ENCODE measurements around the gene DPYSL5. TPM values are rescaled to one million over a fixed set of nuclear protein-coding genes. Genes with fewer than 3 reads are reported as not detected.

Gene DPYSL5
- total and polyA plus RNA-seq, 10 of the 15 experiments (the other 5 are each of a cell fraction or from before 2014, with no cell fraction given): not detected

DNA sequence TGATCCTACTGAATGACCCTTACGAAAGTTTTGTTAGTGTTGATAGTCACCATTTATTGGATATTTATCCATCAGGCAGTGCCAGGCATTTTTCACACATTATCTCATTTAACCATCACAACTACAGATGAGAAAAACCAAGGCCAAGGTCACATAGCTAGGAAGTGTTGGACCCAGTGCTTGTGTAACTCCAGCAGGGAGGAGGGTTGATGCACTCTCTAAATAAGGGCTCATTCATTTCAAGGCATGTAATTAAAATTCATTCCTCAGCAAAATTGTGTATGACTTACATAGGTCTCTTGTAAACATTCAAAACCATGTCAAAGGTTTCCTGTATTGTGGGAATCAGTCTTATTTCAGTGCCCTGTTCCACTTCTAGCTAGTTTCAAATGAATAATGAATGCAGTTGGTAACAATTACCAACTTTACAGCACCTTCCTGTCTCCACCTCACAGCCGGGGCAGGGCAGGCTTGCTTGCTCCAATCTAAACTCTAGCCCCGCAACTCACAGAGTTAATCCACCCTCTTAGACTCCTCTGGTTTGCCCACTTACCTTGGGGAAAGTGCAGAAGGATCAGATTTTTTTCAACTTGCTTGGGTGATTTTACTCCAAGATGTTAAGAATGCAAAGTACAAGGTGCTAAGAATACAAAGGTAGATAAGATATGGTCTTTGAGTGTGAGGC is 116.7 kb downstream of the DPYSL5 start:
- Histone ChIP-seq H2AFZ (ENCODE audit: control insufficient read depth, low read depth, low read length) (no peak overlapping the region), H3K27ac (ENCODE audit: control insufficient read depth, insufficient read depth) (no peak overlapping the region), H3K9me3 (replicated peaks; ENCODE audit: control insufficient read depth, insufficient read depth, low read length) (no peaks in the 10 kb centered on the region; the same call in 2 of the 3 replicates), H3K36me3 (ENCODE audit: control insufficient read depth in 2 of 2, insufficient read depth in 2 of 2, low read length in 1 of 2) (no peaks in the 10 kb centered on the region), H4K20me1 (ENCODE audit: control insufficient read depth, insufficient read depth) (no peaks in the 10 kb centered on the region), H3K27me3 (replicated peaks in 1 of 2; ENCODE audit: control insufficient read depth in 2 of 2, insufficient read depth in 2 of 2, low read length in 1 of 2) (peaks cover 1 to 2% of the 10 kb centered on the region in 2 experiments; a peak in 1 of 4 replicates), H3K4me2 (ENCODE audit: control insufficient read depth, insufficient read depth) (no peak overlapping the region), H3K9ac (ENCODE audit: control insufficient read depth, insufficient read depth, low read length) (no peak overlapping the region), H3K4me3 (no peak overlapping the region), H3K4me1 (ENCODE audit: control insufficient read depth, insufficient read depth, low read length) (no peaks in the 10 kb centered on the region), H3K79me2 (ENCODE audit: control insufficient read depth, insufficient read depth, low read length) (no peaks in the 10 kb centered on the region)
- ATAC-seq (no peak), FAIRE-seq (no peak), DNase-seq (ENCODE audit: low read depth, low spot score) (no peak)
- intact Hi-C loops (cut with micrococcal nuclease; ENCODE audit: unreplicated experiment): loop anchor here (5.0 kb wide), 2 partner anchors 228 to 338 kb away; no protein-coding TSS in a partner anchor
- ChIA-PET POLR2A (no interaction called here), SMC1A (ENCODE audit: uncharacterized antibody, unreplicated experiment) (interaction anchor here (0.8 to 6.1 kb wide), 7 partner anchors 11 to 338 kb away, joined by 3 to 61 read pairs (median 5); partner anchors contain the start of gene TMEM214), CTCF (interaction anchor here (0.6 to 12.2 kb wide), 8 partner anchors 8 to 338 kb away, joined by 3 to 153 read pairs (median 10); partner anchors contain the start of genes KHK and TRIM54), RAD21 (ENCODE audit: unreplicated experiment) (interaction anchor here (1.0 to 1.7 kb wide), 2 partner anchors 12 to 121 kb away, joined by 3 to 5 read pairs; no protein-coding TSS in a partner anchor)
- in situ Hi-C loops (cut with MboI): loop anchor here (5.0 to 10.0 kb wide), 3 partner anchors 120 to 318 kb away; partner anchors contain the start of genes KHK and TRIM54
- BruUV-seq (replicated peaks): no TSS peak
- TF ChIP-seq NR2C2 (IDR thresholded peaks at IDR 0.05; ENCODE audit: borderline replicate concordance, control insufficient read depth, insufficient read length, low read depth) (no peak), DPF2 (IDR thresholded peaks at IDR 0.05) (no peak), STAT3 (IDR thresholded peaks at IDR 0.05; ENCODE audit: low read depth, low read length) (no peak)
- TF ChIP-seq, protein P1, sequence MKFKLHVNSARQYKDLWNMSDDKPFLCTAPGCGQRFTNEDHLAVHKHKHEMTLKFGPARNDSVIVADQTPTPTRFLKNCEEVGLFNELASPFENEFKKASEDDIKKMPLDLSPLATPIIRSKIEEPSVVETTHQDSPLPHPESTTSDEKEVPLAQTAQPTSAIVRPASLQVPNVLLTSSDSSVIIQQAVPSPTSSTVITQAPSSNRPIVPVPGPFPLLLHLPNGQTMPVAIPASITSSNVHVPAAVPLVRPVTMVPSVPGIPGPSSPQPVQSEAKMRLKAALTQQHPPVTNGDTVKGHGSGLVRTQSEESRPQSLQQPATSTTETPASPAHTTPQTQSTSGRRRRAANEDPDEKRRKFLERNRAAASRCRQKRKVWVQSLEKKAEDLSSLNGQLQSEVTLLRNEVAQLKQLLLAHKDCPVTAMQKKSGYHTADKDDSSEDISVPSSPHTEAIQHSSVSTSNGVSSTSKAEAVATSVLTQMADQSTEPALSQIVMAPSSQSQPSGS (IDR thresholded peaks at IDR 0.05; ENCODE audit: low read length): no peak
- TF ChIP-seq, protein P2, sequence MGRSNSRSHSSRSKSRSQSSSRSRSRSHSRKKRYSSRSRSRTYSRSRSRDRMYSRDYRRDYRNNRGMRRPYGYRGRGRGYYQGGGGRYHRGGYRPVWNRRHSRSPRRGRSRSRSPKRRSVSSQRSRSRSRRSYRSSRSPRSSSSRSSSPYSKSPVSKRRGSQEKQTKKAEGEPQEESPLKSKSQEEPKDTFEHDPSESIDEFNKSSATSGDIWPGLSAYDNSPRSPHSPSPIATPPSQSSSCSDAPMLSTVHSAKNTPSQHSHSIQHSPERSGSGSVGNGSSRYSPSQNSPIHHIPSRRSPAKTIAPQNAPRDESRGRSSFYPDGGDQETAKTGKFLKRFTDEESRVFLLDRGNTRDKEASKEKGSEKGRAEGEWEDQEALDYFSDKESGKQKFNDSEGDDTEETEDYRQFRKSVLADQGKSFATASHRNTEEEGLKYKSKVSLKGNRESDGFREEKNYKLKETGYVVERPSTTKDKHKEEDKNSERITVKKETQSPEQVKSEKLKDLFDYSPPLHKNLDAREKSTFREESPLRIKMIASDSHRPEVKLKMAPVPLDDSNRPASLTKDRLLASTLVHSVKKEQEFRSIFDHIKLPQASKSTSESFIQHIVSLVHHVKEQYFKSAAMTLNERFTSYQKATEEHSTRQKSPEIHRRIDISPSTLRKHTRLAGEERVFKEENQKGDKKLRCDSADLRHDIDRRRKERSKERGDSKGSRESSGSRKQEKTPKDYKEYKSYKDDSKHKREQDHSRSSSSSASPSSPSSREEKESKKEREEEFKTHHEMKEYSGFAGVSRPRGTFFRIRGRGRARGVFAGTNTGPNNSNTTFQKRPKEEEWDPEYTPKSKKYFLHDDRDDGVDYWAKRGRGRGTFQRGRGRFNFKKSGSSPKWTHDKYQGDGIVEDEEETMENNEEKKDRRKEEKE (IDR thresholded peaks at IDR 0.05): no peak
- WGBS (ENCODE audit: insufficient coverage, insufficient replicate concordance, low lambda C conversion rate, missing lambda C conversion rate): 32% methylated on average over 3 of the region's 3 CpGs

Measured in GM12878 (cell line).